ENCODE measurements around the gene LRP1B. TPM values are rescaled to one million over a fixed set of nuclear protein-coding genes. Genes with fewer than 3 reads are reported as not detected.

The LRP1B gene
- total RNA-seq, 1 experiment from 2014 or later: 0.08 TPM

GRCh38 chr2:141508086-141508752, 622.6 kb downstream of the LRP1B start:
- Histone ChIP-seq H3K4me3 (no peak overlapping the region), H3K9me3 (replicated peaks) (no peaks in the 10 kb centered on the region), H3K36me3 (no peaks in the 10 kb centered on the region), H3K27me3 (replicated peaks) (no peaks in the 10 kb centered on the region), H3K4me1 (replicated peaks) (no peaks in the 10 kb centered on the region), H3K27ac (no peak overlapping the region)
- DNase-seq (ENCODE audit: low read depth in 1 of 2, low spot score in 2 of 2): no peak

DNA sequence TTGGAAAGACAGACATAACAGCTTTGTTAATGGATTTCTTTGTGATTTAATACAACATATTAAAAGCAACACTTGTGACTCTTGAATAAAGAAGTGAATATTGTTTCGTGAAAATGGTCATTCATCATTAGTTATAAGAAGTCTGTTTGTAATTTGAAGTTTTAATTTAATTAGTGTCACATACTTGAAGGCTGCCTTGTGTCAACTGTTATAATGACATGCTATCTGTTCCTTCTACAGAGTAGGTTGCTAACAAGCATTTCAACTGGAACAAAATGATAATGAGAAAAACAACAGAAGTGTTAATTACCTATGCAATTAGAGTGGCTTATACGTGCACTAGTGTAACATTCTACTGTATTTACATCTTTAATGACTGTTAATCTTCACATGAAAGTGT, 624.7 kb downstream of the LRP1B start:
- Histone ChIP-seq H3K4me3 (no peak overlapping the region), H3K27me3 (replicated peaks) (no peaks in the 10 kb centered on the region), H3K27ac (no peak overlapping the region), H3K36me3 (no peaks in the 10 kb centered on the region), H3K9me3 (replicated peaks) (no peaks in the 10 kb centered on the region), H3K4me1 (replicated peaks) (no peaks in the 10 kb centered on the region)
- no peak for DNase-seq (ENCODE audit: low read depth in 1 of 2, low spot score in 2 of 2)

DNA sequence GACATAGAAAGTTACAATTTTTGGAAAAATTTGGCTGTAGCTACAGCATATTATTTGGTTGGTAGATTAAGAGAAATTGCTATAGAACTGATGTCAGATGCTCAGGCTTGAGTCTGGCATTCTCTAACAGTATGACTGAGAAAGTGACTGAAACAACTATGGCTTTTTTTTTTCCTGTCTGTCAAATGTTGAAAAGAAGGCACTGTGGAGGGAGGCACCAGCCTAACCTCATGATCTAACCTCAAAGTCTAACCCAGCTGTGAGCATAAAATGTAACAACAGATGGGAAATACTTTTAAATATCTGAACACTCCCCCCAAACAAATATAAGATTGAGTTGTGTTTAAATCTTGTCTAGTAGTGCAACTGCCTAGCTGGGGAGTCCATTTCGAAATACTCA, 629.1 kb downstream of the LRP1B start:
- no peaks in the 10 kb centered on the region for H3K27me3 ChIP-seq (replicated peaks)
- no peak overlapping the region for H3K4me3 ChIP-seq
- H3K27ac ChIP-seq: no peak overlapping the region
- 0 out of 2 replicates have a peak, but pooled peaks cover 7% of the 10 kb centered on the region for H3K4me1 ChIP-seq (replicated peaks)
- H3K36me3 ChIP-seq: no peaks in the 10 kb centered on the region
- no peaks in the 10 kb centered on the region for H3K9me3 ChIP-seq (replicated peaks)
- no peak for DNase-seq (ENCODE audit: low read depth in 1 of 2, low spot score in 2 of 2)

DNA sequence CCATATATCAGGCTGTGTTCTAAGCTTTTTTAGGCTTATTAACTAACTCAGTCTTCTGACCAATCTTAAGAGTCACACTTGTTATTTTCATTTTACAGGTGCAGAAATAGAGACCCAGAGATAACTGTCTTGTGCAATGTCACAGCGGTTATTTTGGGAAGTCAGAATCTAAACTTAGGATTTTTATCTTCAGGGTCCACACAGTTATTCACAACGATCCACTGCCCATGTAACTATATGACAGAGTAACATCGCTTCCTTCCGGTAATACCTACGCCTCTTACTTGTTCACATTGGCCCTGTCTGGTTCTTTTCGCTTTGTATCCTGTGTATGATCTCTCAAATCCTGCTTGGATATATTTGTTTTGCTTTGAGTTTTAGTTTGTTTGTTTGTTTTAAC, 631.7 kb downstream of the LRP1B start:
- Histone ChIP-seq H3K36me3 (no peaks in the 10 kb centered on the region), H3K27me3 (replicated peaks) (no peaks in the 10 kb centered on the region), H3K27ac (no peak overlapping the region), H3K9me3 (replicated peaks) (no peaks in the 10 kb centered on the region), H3K4me1 (replicated peaks) (0 out of 2 replicates have a peak, but pooled peaks cover 7% of the 10 kb centered on the region), H3K4me3 (no peak overlapping the region)
- no peak for DNase-seq (ENCODE audit: low read depth in 1 of 2, low spot score in 2 of 2)

- no peak overlapping the region for H3K27ac ChIP-seq
- no peak for DNase-seq (ENCODE audit: low read depth in 1 of 2, low spot score in 2 of 2)
These were observed 632.3 kb downstream of the LRP1B start for GRCh38 chr2:141498561-141498960.

GRCh38 chr2:141497272-141497671, 633.5 kb downstream of the LRP1B start:
- H3K27ac ChIP-seq: peak overlapping the region; percentile 9; the same call in 1 of the 2 replicates
- no peaks in the 10 kb centered on the region for H3K27me3 ChIP-seq (replicated peaks)
- no peak for DNase-seq (ENCODE audit: low read depth in 1 of 2, low spot score in 2 of 2)
- no peak overlapping the region for H3K4me3 ChIP-seq
- no peaks in the 10 kb centered on the region for H3K36me3 ChIP-seq
- no peaks in the 10 kb centered on the region for H3K9me3 ChIP-seq (replicated peaks)
- 0 out of 2 replicates have a peak, but pooled peaks cover 7% of the 10 kb centered on the region for H3K4me1 ChIP-seq (replicated peaks)

More at GRCh38 chr2:141498561-141498960, 632.3 kb downstream of the LRP1B start:
- no peaks in the 10 kb centered on the region for H3K27me3 ChIP-seq (replicated peaks)
- no peaks in the 10 kb centered on the region for H3K9me3 ChIP-seq (replicated peaks)
- H3K4me3 ChIP-seq: no peak overlapping the region
- H3K4me1 ChIP-seq (replicated peaks): 0 out of 2 replicates have a peak, but pooled peaks cover 7% of the 10 kb centered on the region
- H3K36me3 ChIP-seq: no peaks in the 10 kb centered on the region

DNA sequence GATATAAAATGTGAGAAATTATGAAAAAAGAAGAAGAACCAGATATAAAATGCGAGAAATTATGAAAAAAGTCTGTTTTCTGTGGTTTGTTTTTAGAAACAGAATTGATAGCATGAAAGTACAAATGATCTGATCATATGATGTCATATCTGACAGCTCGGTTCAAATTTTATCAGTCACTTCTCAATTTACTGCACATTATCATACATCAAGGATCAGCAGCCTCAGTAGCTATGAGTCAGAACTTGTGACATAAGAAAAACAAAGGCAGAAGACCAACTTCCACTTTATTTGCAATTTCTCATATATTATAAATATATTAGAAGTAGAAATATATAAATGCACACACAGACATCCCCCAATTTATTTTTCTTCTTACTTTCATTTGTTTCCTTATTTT, 634.0 kb downstream of the LRP1B start:
- Histone ChIP-seq H3K27me3 (replicated peaks) (no peaks in the 10 kb centered on the region), H3K4me1 (replicated peaks) (0 out of 2 replicates have a peak, but pooled peaks cover 7% of the 10 kb centered on the region), H3K36me3 (no peaks in the 10 kb centered on the region), H3K4me3 (no peak overlapping the region), H3K27ac (no peak overlapping the region), H3K9me3 (replicated peaks) (no peaks in the 10 kb centered on the region)
- no peak for DNase-seq (ENCODE audit: low read depth in 1 of 2, low spot score in 2 of 2)

GRCh38 chr2:141493936-141494335, 636.9 kb downstream of the LRP1B start:
- H3K36me3 ChIP-seq: no peaks in the 10 kb centered on the region
- H3K27me3 ChIP-seq (replicated peaks): no peaks in the 10 kb centered on the region
- no peak overlapping the region for H3K4me3 ChIP-seq
- no peak for DNase-seq (ENCODE audit: low read depth in 1 of 2, low spot score in 2 of 2)
- 0 out of 2 replicates have a peak, but pooled peaks cover 7% of the 10 kb centered on the region for H3K4me1 ChIP-seq (replicated peaks)
- H3K27ac ChIP-seq: no peak overlapping the region
- no peaks in the 10 kb centered on the region for H3K9me3 ChIP-seq (replicated peaks)

GRCh38 chr2:141492816-141493215, 638.0 kb downstream of the LRP1B start:
- DNase-seq (ENCODE audit: low read depth in 1 of 2, low spot score in 2 of 2): no peak
- H3K4me1 ChIP-seq (replicated peaks): 0 out of 2 replicates have a peak, but pooled peaks cover 3% of the 10 kb centered on the region
- H3K36me3 ChIP-seq: no peaks in the 10 kb centered on the region
- no peaks in the 10 kb centered on the region for H3K27me3 ChIP-seq (replicated peaks)
- no peak overlapping the region for H3K4me3 ChIP-seq
- no peaks in the 10 kb centered on the region for H3K9me3 ChIP-seq (replicated peaks)
- H3K27ac ChIP-seq: no peak overlapping the region

DNA sequence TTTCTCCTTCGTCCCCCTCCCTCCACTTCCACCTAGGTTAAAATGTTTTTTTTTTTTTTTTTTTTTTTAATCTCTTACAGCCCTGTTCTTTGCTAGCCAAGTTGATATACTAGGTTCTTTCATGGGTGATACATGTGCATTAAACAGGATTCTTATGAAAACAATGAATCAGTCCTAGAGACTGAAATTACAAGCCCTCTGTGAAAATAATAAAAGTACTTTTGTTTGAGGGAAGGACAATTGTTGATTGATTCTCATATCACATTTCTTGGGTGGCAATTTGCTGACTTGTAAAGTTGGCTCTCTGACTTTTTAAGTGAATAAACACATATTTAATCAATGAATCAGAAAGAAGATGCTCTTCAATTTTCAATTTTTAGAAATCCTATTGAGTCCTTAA, 639.9 kb downstream of the LRP1B start:
- DNase-seq (ENCODE audit: low read depth in 1 of 2, low spot score in 2 of 2): no peak
- H3K36me3 ChIP-seq: no peaks in the 10 kb centered on the region
- no peaks in the 10 kb centered on the region for H3K9me3 ChIP-seq (replicated peaks)
- no peaks in the 10 kb centered on the region for H3K4me1 ChIP-seq (replicated peaks)
- H3K4me3 ChIP-seq: no peak overlapping the region
- H3K27ac ChIP-seq: no peak overlapping the region
- H3K27me3 ChIP-seq (replicated peaks): no peaks in the 10 kb centered on the region

DNA sequence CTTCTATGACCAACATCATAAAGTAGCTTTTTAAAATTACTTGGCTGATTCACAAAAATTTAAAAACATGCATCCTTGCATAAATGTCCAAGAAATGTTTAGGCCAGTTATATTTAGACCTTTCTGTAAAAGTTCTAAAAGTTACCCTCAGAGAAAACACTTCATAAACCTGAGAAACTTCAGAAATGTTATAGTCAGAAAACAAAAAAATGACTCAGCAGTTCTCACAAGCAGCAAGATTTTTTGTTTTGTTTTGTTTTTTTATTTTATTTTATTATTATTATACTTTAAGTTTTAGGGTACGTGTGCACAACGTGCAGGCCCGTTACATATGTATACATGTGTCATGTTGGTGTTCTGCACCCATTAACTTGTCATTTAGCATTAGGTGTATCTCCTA, 648.1 kb downstream of the LRP1B start:
- Histone ChIP-seq H3K4me1 (replicated peaks) (no peaks in the 10 kb centered on the region), H3K4me3 (no peak overlapping the region), H3K9me3 (replicated peaks) (no peaks in the 10 kb centered on the region), H3K27me3 (replicated peaks) (no peaks in the 10 kb centered on the region), H3K36me3 (no peaks in the 10 kb centered on the region), H3K27ac (no peak overlapping the region)
- DNase-seq (ENCODE audit: low read depth in 1 of 2, low spot score in 2 of 2): no peak

- no peak for DNase-seq (ENCODE audit: low read depth in 1 of 2, low spot score in 2 of 2)
- H3K27ac ChIP-seq: no peak overlapping the region
- no peaks in the 10 kb centered on the region for H3K36me3 ChIP-seq
- no peaks in the 10 kb centered on the region for H3K9me3 ChIP-seq (replicated peaks)
- no peak overlapping the region for H3K4me3 ChIP-seq
- H3K27me3 ChIP-seq (replicated peaks): no peaks in the 10 kb centered on the region
- H3K4me1 ChIP-seq (replicated peaks): no peaks in the 10 kb centered on the region
These were observed 655.0 kb downstream of the LRP1B start for GRCh38 chr2:141475801-141476200.

DNA sequence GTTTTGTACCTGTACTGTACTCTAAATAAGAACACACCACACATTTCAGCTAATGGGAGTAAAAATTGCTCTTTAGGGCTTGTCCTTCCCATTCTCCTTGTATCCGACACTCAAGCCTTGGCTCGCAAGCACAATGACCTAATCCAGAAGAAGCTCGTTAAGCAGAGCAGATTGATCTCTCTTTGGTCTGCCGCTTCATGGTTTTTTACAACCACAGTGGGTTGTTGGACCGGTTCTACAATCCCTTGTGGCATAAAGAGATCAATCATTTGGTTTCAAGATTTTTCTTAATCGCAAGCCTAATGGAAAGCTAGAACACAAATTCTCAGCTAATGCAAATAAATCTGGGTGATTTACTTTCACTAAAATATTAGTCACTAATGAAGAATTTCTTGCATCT, 662.1 kb downstream of the LRP1B start:
- Histone ChIP-seq H3K36me3 (no peaks in the 10 kb centered on the region), H3K9me3 (replicated peaks) (no peaks in the 10 kb centered on the region), H3K27ac (no peak overlapping the region), H3K4me1 (replicated peaks) (no peaks in the 10 kb centered on the region), H3K27me3 (replicated peaks) (no peaks in the 10 kb centered on the region), H3K4me3 (no peak overlapping the region)
- DNase-seq (ENCODE audit: low read depth in 1 of 2, low spot score in 2 of 2): no peak

- Histone ChIP-seq H3K27me3 (replicated peaks) (no peaks in the 10 kb centered on the region), H3K36me3 (no peaks in the 10 kb centered on the region), H3K4me1 (replicated peaks) (no peaks in the 10 kb centered on the region), H3K4me3 (no peak overlapping the region), H3K9me3 (replicated peaks) (no peaks in the 10 kb centered on the region), H3K27ac (no peak overlapping the region)
- DNase-seq (ENCODE audit: low read depth in 1 of 2, low spot score in 2 of 2): no peak
These were observed 663.5 kb downstream of the LRP1B start for GRCh38 chr2:141467331-141467730.

DNA sequence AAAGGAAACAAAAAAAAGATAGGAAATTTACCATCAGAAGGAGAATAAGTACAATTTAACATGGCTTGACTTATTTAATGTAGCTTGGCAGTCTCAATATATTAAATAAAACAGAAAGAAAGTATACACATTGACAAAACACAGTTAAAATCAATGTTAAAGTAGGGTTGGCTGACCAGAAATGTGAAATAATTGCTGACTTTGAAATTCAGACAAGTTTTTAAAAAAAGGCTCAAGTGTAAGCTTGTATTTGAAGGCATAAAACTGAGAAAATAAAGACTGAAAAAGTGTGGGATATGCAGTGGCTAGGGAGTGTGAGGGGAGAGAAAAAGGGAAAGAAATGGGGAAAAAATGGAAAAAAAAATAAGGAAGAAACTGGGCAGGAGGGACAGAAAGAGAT, 665.8 kb downstream of the LRP1B start:
- no peak overlapping the region for H3K27ac ChIP-seq
- no peaks in the 10 kb centered on the region for H3K36me3 ChIP-seq
- no peaks in the 10 kb centered on the region for H3K9me3 ChIP-seq (replicated peaks)
- no peaks in the 10 kb centered on the region for H3K4me1 ChIP-seq (replicated peaks)
- H3K4me3 ChIP-seq: no peak overlapping the region
- no peak for DNase-seq (ENCODE audit: low read depth in 1 of 2, low spot score in 2 of 2)
- no peaks in the 10 kb centered on the region for H3K27me3 ChIP-seq (replicated peaks)
